ENCODE data around the gene EPN2.
"Not testable (repeated sequence)": the region's sequence is repeated elsewhere in the genome, so short reads cannot be mapped to it uniquely, and the experiment has no call there.

DNA sequence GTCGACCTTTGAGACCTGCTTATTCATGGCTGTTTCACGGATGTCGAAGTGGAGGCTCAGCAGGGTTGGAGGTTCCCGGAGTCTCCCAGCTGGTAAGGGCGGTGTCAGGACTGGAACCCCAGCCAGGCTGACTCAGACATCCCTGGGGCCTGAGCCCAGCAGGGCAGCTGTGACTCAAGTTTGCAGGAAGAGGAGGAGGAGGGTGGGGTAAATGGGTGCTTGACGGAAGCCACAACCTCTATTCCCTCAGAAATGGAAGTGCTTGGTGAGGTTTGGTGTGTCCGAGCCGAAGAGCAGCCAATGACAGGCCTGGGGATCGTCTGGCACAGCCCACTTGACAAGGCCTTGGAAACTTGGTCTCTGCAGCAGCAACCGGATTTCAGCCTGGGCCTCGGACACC lies 17.8 kb upstream of the EPN2 start:
- TF ChIP-seq, protein P1, sequence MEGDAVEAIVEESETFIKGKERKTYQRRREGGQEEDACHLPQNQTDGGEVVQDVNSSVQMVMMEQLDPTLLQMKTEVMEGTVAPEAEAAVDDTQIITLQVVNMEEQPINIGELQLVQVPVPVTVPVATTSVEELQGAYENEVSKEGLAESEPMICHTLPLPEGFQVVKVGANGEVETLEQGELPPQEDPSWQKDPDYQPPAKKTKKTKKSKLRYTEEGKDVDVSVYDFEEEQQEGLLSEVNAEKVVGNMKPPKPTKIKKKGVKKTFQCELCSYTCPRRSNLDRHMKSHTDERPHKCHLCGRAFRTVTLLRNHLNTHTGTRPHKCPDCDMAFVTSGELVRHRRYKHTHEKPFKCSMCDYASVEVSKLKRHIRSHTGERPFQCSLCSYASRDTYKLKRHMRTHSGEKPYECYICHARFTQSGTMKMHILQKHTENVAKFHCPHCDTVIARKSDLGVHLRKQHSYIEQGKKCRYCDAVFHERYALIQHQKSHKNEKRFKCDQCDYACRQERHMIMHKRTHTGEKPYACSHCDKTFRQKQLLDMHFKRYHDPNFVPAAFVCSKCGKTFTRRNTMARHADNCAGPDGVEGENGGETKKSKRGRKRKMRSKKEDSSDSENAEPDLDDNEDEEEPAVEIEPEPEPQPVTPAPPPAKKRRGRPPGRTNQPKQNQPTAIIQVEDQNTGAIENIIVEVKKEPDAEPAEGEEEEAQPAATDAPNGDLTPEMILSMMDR (IDR thresholded peaks at IDR 0.05): not testable (repeated sequence)
- not testable (repeated sequence) for TF ChIP-seq POLR2A (IDR thresholded peaks at IDR 0.05)
